D721Med (cell line): ENCODE data around the gene TOP2B.

ENCODE experiments used
- DNase-seq: peaks from one replicate; pipeline ENCODE4 v3.0.0; 2011; ENCODE audit warnings: low spot score; ENCODE audit not compliant: insufficient read length
- FAIRE-seq: peaks from 2 replicates; lab custom pipeline; 2011; peaks lifted over from hg19 to GRCh38; lab: Jason Lieb, UNC
- CTCF ChIP-seq: IDR thresholded peaks from 2 replicates; pipeline ENCODE4 v1.5.1; 2012; ENCODE audit warnings: mild to moderate bottlenecking, control low read depth; ENCODE audit not compliant: insufficient read depth; ENCODE audit errors: missing control alignments

TOP2B gene

GRCh38 chr3:25576831-25577454, 87.8 kb downstream of the TOP2B start:
- DNase-seq: no peak
- no peak for FAIRE-seq
- TF ChIP-seq CTCF: no peak

- no peak for TF ChIP-seq CTCF
- no peak for DNase-seq
- FAIRE-seq: no peak
These were observed 88.6 kb downstream of the TOP2B start for GRCh38 chr3:25576146-25576545.

- no peak for TF ChIP-seq CTCF
- DNase-seq (no peak), FAIRE-seq (no peak)
These were observed 89.7 kb downstream of the TOP2B start for GRCh38 chr3:25575001-25575400.

- no peak for TF ChIP-seq CTCF
- no peak for FAIRE-seq
These were observed 90.4 kb downstream of the TOP2B start for GRCh38 chr3:25574172-25574765.

GRCh38 chr3:25573386-25574171, 91.1 kb downstream of the TOP2B start:
- TF ChIP-seq CTCF: no peak
- DNase-seq (no peak), FAIRE-seq (no peak)

More at GRCh38 chr3:25574172-25574765, 90.4 kb downstream of the TOP2B start:
- no peak for DNase-seq

- FAIRE-seq: no peak
- TF ChIP-seq CTCF: no peak
- DNase-seq: no peak
These were observed 91.8 kb downstream of the TOP2B start for GRCh38 chr3:25572919-25573385.

- DNase-seq (no peak), FAIRE-seq (no peak)
- no peak for TF ChIP-seq CTCF
These were observed 92.4 kb downstream of the TOP2B start for GRCh38 chr3:25572336-25572735.
